DOHH2 (cell line): Measurements from ENCODE around the gene TOR4A.

Source experiments
- EZH2phosphoT487 ChIP-seq: fragments of 200-600 bp; sonication (generic); IDR thresholded peaks from 2 replicates; pipeline ENCODE4 v1.6.1; 2017; ENCODE audit warnings: borderline replicate concordance, mild to moderate bottlenecking, antibody characterized with exemption, low read length, moderate library complexity, mixed read lengths
- TF ChIP-seq, protein P1 (sequence below): fragments of 200-600 bp; sonication (generic); IDR thresholded peaks from one replicate; pipeline ENCODE4 v1.5.1; 2014; ENCODE audit warnings: antibody characterized with exemption, mild to moderate bottlenecking, low read depth, low read length; ENCODE audit not compliant: poor library complexity, severe bottlenecking

GRCh38 chr9:137316012-137316981 is 38.8 kb downstream of the TOR4A start:
- TF ChIP-seq, protein P1, sequence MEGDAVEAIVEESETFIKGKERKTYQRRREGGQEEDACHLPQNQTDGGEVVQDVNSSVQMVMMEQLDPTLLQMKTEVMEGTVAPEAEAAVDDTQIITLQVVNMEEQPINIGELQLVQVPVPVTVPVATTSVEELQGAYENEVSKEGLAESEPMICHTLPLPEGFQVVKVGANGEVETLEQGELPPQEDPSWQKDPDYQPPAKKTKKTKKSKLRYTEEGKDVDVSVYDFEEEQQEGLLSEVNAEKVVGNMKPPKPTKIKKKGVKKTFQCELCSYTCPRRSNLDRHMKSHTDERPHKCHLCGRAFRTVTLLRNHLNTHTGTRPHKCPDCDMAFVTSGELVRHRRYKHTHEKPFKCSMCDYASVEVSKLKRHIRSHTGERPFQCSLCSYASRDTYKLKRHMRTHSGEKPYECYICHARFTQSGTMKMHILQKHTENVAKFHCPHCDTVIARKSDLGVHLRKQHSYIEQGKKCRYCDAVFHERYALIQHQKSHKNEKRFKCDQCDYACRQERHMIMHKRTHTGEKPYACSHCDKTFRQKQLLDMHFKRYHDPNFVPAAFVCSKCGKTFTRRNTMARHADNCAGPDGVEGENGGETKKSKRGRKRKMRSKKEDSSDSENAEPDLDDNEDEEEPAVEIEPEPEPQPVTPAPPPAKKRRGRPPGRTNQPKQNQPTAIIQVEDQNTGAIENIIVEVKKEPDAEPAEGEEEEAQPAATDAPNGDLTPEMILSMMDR, result no peak
- no peak for TF ChIP-seq EZH2phosphoT487
